Thyroid gland (tissue), 4 donors: Measurements from ENCODE around the gene RNASEH2A. TPM values are rescaled to one million over a fixed set of nuclear protein-coding genes. Genes with fewer than 3 reads are reported as not detected.

Source experiments
- DNase-seq, 2 donors: peaks; one replicate each; pipeline ENCODE4 v3.0.0-alpha.2; 2019
- H3K27ac ChIP-seq, 3 donors: fragments of 200-600 bp; sonication (generic); 1 replicate in 2 of 3; 2 replicates in 1 of 3; pipeline ENCODE4 v1.5.1; 2016 to 2019; ENCODE audit warnings: mild to moderate bottlenecking in 1 of 3, moderate library complexity in 1 of 3
- H3K27me3 ChIP-seq: fragments of 200-600 bp; sonication (generic); one replicate; pipeline ENCODE4 v1.5.1; 2019
- H3K36me3 ChIP-seq, 2 donors: fragments of 200-600 bp; sonication (generic); one replicate each; pipeline ENCODE4 v1.5.1; 2016 to 2019
- H3K4me1 ChIP-seq, 2 donors: fragments of 200-600 bp; sonication (generic); one replicate each; pipeline ENCODE4 v1.5.1; 2017 to 2019
- H3K4me3 ChIP-seq, 3 donors: fragments of 200-600 bp; sonication (generic); replicated peaks in 1 of 3; 1 replicate in 2 of 3; 2 replicates in 1 of 3; pipeline ENCODE4 v1.5.1; 2016; ENCODE audit warnings: mild to moderate bottlenecking in 1 of 3
- H3K9me3 ChIP-seq: fragments of 200-600 bp; sonication (generic); one replicate; pipeline ENCODE4 v1.5.1; 2017
- POLR2A ChIP-seq, 2 donors: fragments of 450-650 bp; IDR thresholded peaks; one replicate each; pipeline ENCODE4 v1.6.1; 2017; ENCODE audit warnings: antibody characterized with exemption in 2 of 2, mild to moderate bottlenecking in 2 of 2, moderate library complexity in 1 of 2
- WGBS, 2 donors: methylation state at CpG; one replicate each; pipeline ENCODE4 v1.1.5; 2017; 5-methylcytosine and 5-hydroxymethylcytosine counted together
- intact Hi-C: fragments of 100-400 bp; cut with DNase I; formaldehyde crosslinking; loops from one replicate; pipeline ENCODE4 v1.15.1; 2023
- microRNA-seq: library from miRNA; unstranded; fragments of <30 nt; microRNA quantifications from one replicate; pipeline ENCODE4, GENCODE V29; 2016
- small RNA-seq: library from RNA; depleted of rRNA; stranded (forward); fragments of <200 nt; gene quantifications from one replicate; pipeline ENCODE3, GENCODE V24; 2016
- total RNA-seq, 4 donors: library from RNA; depleted of rRNA; stranded (reverse); fragments of >200 nt; gene quantifications; one replicate each; pipeline ENCODE4 v1.2.3, GENCODE V29; 2016
- TF ChIP-seq, protein P1 (sequence below), 6 experiments: fragments of 200-600 bp in 3 of 6; fragments of 450-650 bp in 3 of 6; sonication (generic) in 3 of 6; IDR thresholded peaks; one replicate each; pipeline ENCODE4 v1.5.1; 2016 to 2019; ENCODE audit warnings: antibody characterized with exemption in 6 of 6, mild to moderate bottlenecking in 2 of 6, inconsistent platforms in 1 of 6, moderate library complexity in 1 of 6

RNASEH2A gene
- total RNA-seq, 4 donors from 2014 or later: 1.5 to 11.8 (median 5.4) TPM

DNA sequence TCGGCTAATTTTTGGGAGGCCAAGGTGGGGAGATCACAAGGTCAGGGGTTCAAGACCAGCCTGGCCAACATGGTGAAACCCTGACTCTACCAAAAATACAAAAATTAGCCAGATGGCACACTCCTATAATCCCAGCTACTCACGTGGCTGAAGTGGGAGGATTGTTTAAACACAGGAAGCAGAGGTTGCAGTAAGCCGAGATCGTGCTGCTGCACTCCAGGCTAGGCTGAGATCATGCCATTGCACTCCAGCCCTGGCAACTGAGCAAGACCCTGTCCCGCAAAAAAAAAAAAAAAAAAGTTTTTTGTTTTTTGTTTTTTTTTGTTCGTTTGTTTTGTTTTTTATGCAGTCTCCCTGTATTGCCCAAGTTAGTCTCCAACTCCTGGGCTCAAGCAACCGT, 53.2 kb downstream of the RNASEH2A start:
- no peak for DNase-seq
- Histone ChIP-seq H3K36me3 (no peaks in the 10 kb centered on the region), H3K27me3 (no peaks in the 10 kb centered on the region), H3K27ac (no peak overlapping the region), H3K4me3 (no peak overlapping the region), H3K9me3 (no peaks in the 10 kb centered on the region), H3K4me1 (no peaks in the 10 kb centered on the region)
- no peak for TF ChIP-seq POLR2A (IDR thresholded peaks at IDR 0.05)
- TF ChIP-seq, protein P1, sequence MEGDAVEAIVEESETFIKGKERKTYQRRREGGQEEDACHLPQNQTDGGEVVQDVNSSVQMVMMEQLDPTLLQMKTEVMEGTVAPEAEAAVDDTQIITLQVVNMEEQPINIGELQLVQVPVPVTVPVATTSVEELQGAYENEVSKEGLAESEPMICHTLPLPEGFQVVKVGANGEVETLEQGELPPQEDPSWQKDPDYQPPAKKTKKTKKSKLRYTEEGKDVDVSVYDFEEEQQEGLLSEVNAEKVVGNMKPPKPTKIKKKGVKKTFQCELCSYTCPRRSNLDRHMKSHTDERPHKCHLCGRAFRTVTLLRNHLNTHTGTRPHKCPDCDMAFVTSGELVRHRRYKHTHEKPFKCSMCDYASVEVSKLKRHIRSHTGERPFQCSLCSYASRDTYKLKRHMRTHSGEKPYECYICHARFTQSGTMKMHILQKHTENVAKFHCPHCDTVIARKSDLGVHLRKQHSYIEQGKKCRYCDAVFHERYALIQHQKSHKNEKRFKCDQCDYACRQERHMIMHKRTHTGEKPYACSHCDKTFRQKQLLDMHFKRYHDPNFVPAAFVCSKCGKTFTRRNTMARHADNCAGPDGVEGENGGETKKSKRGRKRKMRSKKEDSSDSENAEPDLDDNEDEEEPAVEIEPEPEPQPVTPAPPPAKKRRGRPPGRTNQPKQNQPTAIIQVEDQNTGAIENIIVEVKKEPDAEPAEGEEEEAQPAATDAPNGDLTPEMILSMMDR (IDR thresholded peaks at IDR 0.05): no peak
- 47 to 48% methylated on average over 7 of the region's 7 CpGs for WGBS, 2 donors
- intact Hi-C loops: no loop called here

Small RNA genes within 50 kb of the gene (microRNA-seq; reads per million reads assigned to microRNA genes)
- gene MIR5684 (not detected), gene MIR6794 (not detected)

Small RNA genes within 50 kb of the gene (small RNA-seq; reads per million reads assigned to genes)
- not detected for gene MIR5684
- gene MIR6794: not detected

Other genes with a start within 250 kb of the RNASEH2A start
- gene ZNF490, start 195.8 kb upstream of the RNASEH2A start, total RNA-seq: 10 to 100 TPM; 11.3 to 28.9 (median 17.5) TPM
- 10 to 100 TPM; 37.8 to 44.9 (median 39.5) TPM for gene ZNF791, start 195.7 kb upstream of the RNASEH2A start, total RNA-seq
- 100 to 1,000 TPM in 1 of 4 donors, 10 to 100 TPM in 3; 38.0 to 106 (median 82.5) TPM for gene MAN2B1, start 139.8 kb upstream of the RNASEH2A start, total RNA-seq
- 10 to 100 TPM in 3 of 4 donors, 1 to 10 TPM in 1; 9.5 to 17.5 (median 14.3) TPM for gene WDR83, start 139.8 kb upstream of the RNASEH2A start, total RNA-seq
- 100 to 1,000 TPM; 105 to 122 (median 115) TPM for gene DHPS, start 124.7 kb upstream of the RNASEH2A start, total RNA-seq
- not detected for gene GNG14, start 118.6 kb upstream of the RNASEH2A start, total RNA-seq
- 10 to 100 TPM in 2 of 4 donors, 1 to 10 TPM in 2; 5.9 to 13.7 (median 11.3) TPM for gene FBXW9, start 110.0 kb upstream of the RNASEH2A start, total RNA-seq
- gene TNPO2, start 82.7 kb upstream of the RNASEH2A start, total RNA-seq: 10 to 100 TPM; 50.8 to 59.8 (median 54.8) TPM
- gene TRIR, start 71.9 kb upstream of the RNASEH2A start, total RNA-seq: 100 to 1,000 TPM; 261 to 416 (median 329) TPM
- 10 to 100 TPM; 70.7 to 88.8 (median 83.3) TPM for gene GET3, start 69.1 kb upstream of the RNASEH2A start, total RNA-seq
- not detected for gene BEST2, start 54.8 kb upstream of the RNASEH2A start, total RNA-seq
- 100 to 1,000 TPM; 128 to 145 (median 136) TPM for gene HOOK2, start 31.0 kb upstream of the RNASEH2A start, total RNA-seq
- gene JUNB, start 15.1 kb upstream of the RNASEH2A start, total RNA-seq: 100 to 1,000 TPM; 111 to 393 (median 220) TPM
- gene PRDX2, start 4.8 kb upstream of the RNASEH2A start, total RNA-seq: 100 to 1,000 TPM; 166 to 496 (median 328) TPM
- under 1 TPM in 1 of 4 donors, not detected in 3; 0.67 TPM for gene THSD8, start 4.5 kb upstream of the RNASEH2A start, total RNA-seq
- gene RTBDN, start 28.0 kb downstream of the RNASEH2A start, total RNA-seq: not detected
- under 1 TPM in 1 of 4 donors, not detected in 3; 0.56 TPM for gene MAST1, start 31.9 kb downstream of the RNASEH2A start, total RNA-seq
- gene DNASE2, start 74.9 kb downstream of the RNASEH2A start, total RNA-seq: 10 to 100 TPM; 35.4 to 67.3 (median 59.1) TPM
- gene KLF1, start 80.6 kb downstream of the RNASEH2A start, total RNA-seq: not detected
- gene GCDH, start 84.6 kb downstream of the RNASEH2A start, total RNA-seq: 10 to 100 TPM; 31.2 to 63.7 (median 46.7) TPM
- gene SYCE2, start 112.7 kb downstream of the RNASEH2A start, total RNA-seq: not detected
- 10 to 100 TPM; 43.5 to 61.5 (median 53.4) TPM for gene FARSA, start 127.1 kb downstream of the RNASEH2A start, total RNA-seq
- 1,000 to 10,000 TPM; 1,892 to 4,270 (median 2,942) TPM for gene CALR, start 132.0 kb downstream of the RNASEH2A start, total RNA-seq
- gene RAD23A, start 139.3 kb downstream of the RNASEH2A start, total RNA-seq: 100 to 1,000 TPM in 2 of 4 donors, 10 to 100 TPM in 2; 72.0 to 128 (median 101) TPM
- 10 to 100 TPM; 31.8 to 68.3 (median 55.2) TPM for gene GADD45GIP1, start 150.6 kb downstream of the RNASEH2A start, total RNA-seq
- gene DAND5, start 163.0 kb downstream of the RNASEH2A start, total RNA-seq: under 1 TPM in 2 of 4 donors, not detected in 2; 0.40 to 0.45 TPM
- 10 to 100 TPM; 38.8 to 70.2 (median 62.4) TPM for gene NFIX, start 188.9 kb downstream of the RNASEH2A start, total RNA-seq